Right ventricle myocardium superior (tissue), 1 donor: ENCODE results near the gene MRTFB. TPM values are rescaled to one million over a fixed set of nuclear protein-coding genes. Genes with fewer than 3 reads are reported as not detected.
"Not testable (repeated sequence)": the region's sequence is repeated elsewhere in the genome, so short reads cannot be mapped to it uniquely, and the experiment has no call there.

ENCODE experiments used
- ATAC-seq: fragments of 200-7000 bp; cut with Tn5 transposase; one replicate; pipeline ENCODE4 v1.9.1; 2020; ENCODE audit warnings: mild to moderate bottlenecking; ENCODE audit not compliant: poor library complexity
- DNase-seq: peaks from one replicate; pipeline ENCODE4 v3.0.0-alpha.2; 2020
- intact Hi-C: fragments of 100-400 bp; cut with DNase I; formaldehyde crosslinking; loops from one replicate; pipeline ENCODE4 v1.11.2; 2022
- total RNA-seq: library from RNA; stranded (reverse); fragmentation: NEBNext Ultra II Directional; extraction: Animal tissue kit (Norgen Biotek cat#: 25700); gene quantifications from one replicate; pipeline ENCODE4 v1.2.1, GENCODE V29; 2021
- donor health status: DM: no; HTN: yes; CAD: no; lungs with severe emphysema.

The MRTFB gene
- total RNA-seq, 1 donor from 2014 or later: 22.1 TPM

- no peak for ATAC-seq
- intact Hi-C loops: no loop called here
These were observed 97.0 kb downstream of the MRTFB start for GRCh38 chr16:14168146-14168545.

GRCh38 chr16:14172200-14172809 is 101.2 kb downstream of the MRTFB start:
- ATAC-seq (no peak), DNase-seq (no peak)
- intact Hi-C loops: no loop called here

More at GRCh38 chr16:14168146-14168545, 97.0 kb downstream of the MRTFB start:
- DNase-seq: no peak

- ATAC-seq: no peak
- intact Hi-C loops: no loop called here
- no peak for DNase-seq
These were observed 104.0 kb downstream of the MRTFB start for GRCh38 chr16:14175086-14175485.

GRCh38 chr16:14177704-14178103 is 106.6 kb downstream of the MRTFB start:
- intact Hi-C loops: no loop called here
- ATAC-seq: no peak
- DNase-seq: no peak

GRCh38 chr16:14179116-14179515 is 108.0 kb downstream of the MRTFB start:
- DNase-seq (no peak), ATAC-seq (no peak)
- intact Hi-C loops: no loop called here

GRCh38 chr16:14180481-14180944 is 109.4 kb downstream of the MRTFB start:
- DNase-seq: no peak
- intact Hi-C loops: loop anchor here (10.0 kb wide), 1 partner anchor 86 kb away; no protein-coding TSS in a partner anchor
- peak; percentile 56 for ATAC-seq

GRCh38 chr16:14181371-14182050 is 110.4 kb downstream of the MRTFB start:
- DNase-seq (no peak), ATAC-seq (no peak)
- intact Hi-C loops: loop anchor here (10.0 kb wide), 1 partner anchor 87 kb away; no protein-coding TSS in a partner anchor

- DNase-seq: no peak
- ATAC-seq: no peak
- intact Hi-C loops: loop anchor here (10.0 kb wide), 1 partner anchor 88 kb away; no protein-coding TSS in a partner anchor
These were observed 111.9 kb downstream of the MRTFB start for GRCh38 chr16:14182999-14183398.

- not testable (repeated sequence) for ATAC-seq
- intact Hi-C loops: loop anchor here (10.0 kb wide), 1 partner anchor 89 kb away; no protein-coding TSS in a partner anchor
These were observed 112.8 kb downstream of the MRTFB start for GRCh38 chr16:14183962-14184361.

GRCh38 chr16:14186007-14186794 is 115.1 kb downstream of the MRTFB start:
- DNase-seq (no peak), ATAC-seq (peak; percentile 62)
- intact Hi-C loops: loop anchor here (10.0 kb wide), 1 partner anchor 91 kb away; no protein-coding TSS in a partner anchor

More at GRCh38 chr16:14183962-14184361, 112.8 kb downstream of the MRTFB start:
- not testable (repeated sequence) for DNase-seq

- intact Hi-C loops: loop anchor here (10.0 kb wide), 1 partner anchor 92 kb away; no protein-coding TSS in a partner anchor
- peak; percentile 60 for ATAC-seq
- no peak for DNase-seq
These were observed 115.7 kb downstream of the MRTFB start for GRCh38 chr16:14186795-14187221.

- no peak for DNase-seq
- intact Hi-C loops: loop anchor here (10.0 kb wide), 1 partner anchor 93 kb away; no protein-coding TSS in a partner anchor
- peak; percentile 58 for ATAC-seq
These were observed 116.6 kb downstream of the MRTFB start for GRCh38 chr16:14187517-14188338.

GRCh38 chr16:14193316-14193871 is 122.3 kb downstream of the MRTFB start:
- no peak for DNase-seq
- intact Hi-C loops: loop anchor here (10.0 kb wide), 1 partner anchor 179 kb away; no protein-coding TSS in a partner anchor
- ATAC-seq: no peak

- ATAC-seq: no peak
- intact Hi-C loops: loop anchor here (10.0 kb wide), 1 partner anchor 180 kb away; no protein-coding TSS in a partner anchor
- DNase-seq: no peak
These were observed 123.6 kb downstream of the MRTFB start for GRCh38 chr16:14194721-14195120.

- DNase-seq (no peak), ATAC-seq (no peak)
- intact Hi-C loops: loop anchor here (10.0 kb wide), 1 partner anchor 181 kb away; no protein-coding TSS in a partner anchor
These were observed 124.9 kb downstream of the MRTFB start for GRCh38 chr16:14196011-14196410.

- intact Hi-C loops: loop anchor here (10.0 kb wide), 1 partner anchor 182 kb away; no protein-coding TSS in a partner anchor
- no peak for ATAC-seq
- DNase-seq: no peak
These were observed 125.4 kb downstream of the MRTFB start for GRCh38 chr16:14196539-14196938.

- intact Hi-C loops: loop anchor here (10.0 kb wide), 1 partner anchor 183 kb away; no protein-coding TSS in a partner anchor
- ATAC-seq: no peak
These were observed 126.9 kb downstream of the MRTFB start for GRCh38 chr16:14198012-14198411.

More at GRCh38 chr16:14198012-14198411, 126.9 kb downstream of the MRTFB start:
- no peak for DNase-seq
